ENCODE results near the gene THUMPD3.

The THUMPD3 gene

DNA sequence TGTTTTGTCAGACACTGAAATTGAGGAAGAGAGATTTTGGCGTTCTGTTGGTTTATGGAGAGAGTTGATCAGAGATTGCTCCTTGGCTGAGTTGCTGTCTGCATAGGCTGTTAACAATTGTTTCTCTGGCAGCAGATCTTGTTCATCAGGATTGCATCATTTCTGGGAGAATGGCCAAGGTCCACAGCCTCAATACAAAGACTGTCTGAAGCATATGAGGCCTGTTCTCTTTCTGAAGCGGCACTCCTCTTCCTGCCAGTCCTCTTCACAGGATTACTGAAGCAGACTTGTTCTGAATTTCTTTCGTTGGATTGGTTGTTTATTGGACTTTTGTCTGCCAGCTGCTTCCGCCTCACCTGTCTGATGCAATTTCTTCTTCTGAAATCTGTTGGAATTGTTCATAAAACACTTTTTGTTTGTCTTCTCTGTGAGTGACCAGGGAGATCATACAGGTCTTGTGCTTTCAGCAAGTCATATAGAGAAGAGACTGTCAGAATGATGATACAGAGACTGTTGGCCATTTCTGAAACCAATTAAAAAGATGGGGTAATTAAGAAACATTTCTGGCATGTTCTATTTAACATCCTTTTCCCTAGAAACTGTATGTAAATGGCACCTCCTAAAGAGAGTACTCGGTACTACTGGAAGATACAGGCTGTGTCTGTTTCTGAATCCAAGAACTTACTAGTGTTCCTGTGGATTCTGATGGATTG, 60.0 kb downstream of the THUMPD3 start:
- peak in 1 of 2 donors; percentile 57 for DNase-seq

DNA sequence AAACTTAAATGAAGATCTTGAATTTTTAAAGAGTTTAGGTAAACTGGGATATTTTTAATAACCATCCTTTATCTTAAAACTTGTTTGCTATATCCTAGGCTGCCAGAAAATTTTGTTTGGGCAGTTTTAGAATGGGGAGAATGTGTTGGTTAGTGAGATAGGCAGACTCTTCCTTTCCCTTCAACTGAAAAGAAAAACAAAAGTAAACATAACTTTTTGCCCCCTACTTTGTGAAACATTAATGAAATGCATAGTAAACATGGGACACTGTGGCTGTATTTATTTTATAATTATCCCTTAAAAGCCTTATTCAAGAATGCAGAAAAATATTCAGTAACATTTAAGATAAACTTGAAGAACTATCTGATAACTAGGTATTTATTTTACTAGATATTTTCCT, 65.6 kb downstream of the THUMPD3 start:
- no peak for DNase-seq

DNA sequence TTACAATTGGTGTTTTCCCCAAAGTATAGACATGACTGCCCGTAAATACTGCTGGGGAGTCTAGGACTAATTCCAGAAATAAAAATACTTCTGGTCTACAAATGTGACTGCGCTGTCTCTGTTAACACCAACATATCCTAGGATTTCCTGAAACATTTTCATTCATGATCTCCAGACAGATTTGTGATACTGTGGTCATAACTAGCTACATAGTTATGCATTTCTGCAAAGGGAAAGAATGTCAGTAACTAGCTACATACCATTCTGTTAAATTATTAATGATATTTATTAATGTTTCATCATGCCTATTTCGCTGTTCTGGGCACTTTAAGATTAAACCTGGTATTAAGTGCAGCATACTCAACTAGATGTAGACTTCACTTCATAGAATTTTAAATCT, 67.9 kb downstream of the THUMPD3 start:
- DNase-seq = no peak

DNA sequence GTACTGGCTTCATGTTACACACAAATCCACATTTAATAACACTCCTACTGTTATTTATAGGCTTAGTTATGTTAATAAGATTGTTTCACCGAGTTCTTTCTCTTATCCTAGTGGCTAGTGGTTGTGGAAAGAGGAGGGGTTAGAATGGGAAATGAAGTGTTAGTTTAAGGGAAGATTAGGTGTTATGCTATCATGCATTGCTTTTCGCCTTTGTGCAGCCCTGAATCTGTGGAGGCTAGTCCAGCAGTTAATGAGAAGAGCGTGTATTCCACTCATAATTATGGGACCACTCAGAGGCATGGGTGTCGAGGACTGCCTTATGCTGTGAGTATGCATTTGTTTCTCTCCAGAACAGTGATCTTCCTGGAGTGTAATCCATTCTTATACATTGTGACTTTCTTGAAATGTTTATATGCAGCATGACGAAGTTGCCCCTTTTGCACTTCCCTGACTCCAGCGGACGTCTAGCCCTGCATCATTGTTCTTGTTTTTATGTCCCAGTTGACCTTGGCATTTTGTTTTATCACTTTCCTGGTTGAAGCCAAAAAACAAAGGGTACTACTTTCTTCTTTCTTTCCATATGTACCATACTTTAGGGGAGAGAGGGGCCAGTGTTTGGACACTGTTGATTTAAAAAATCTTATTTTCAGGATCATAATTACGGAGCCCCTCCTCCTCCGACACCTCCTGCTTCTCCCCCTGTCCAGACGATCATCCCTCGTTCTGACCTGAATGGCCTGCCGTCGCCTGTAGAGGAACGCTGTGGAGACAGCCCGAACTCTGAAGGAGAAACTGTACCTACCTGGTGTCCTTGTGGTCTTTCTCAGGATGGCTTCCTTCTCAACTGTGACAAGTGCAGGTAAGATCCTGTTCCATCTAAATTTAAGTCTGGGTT, 71.0 kb downstream of the THUMPD3 start:
- no peak for DNase-seq

DNA sequence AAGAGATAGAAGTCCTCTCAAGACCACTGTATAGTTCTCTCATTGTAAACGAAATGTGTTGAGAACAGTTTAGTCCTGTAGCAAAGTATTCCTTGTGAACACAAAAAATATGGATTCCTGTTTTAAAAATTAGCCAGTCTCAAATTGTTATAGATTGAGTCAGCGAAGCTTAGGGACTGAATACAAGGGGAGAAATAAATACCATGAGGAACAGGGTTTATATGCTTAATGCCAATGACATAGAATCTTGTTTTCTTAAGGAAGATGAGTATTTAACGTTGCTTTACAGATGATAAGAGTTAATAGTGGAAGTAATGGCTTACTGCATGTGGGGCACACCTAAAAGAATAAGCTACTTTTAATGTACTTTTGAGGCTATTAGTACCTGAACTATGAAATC, 72.5 kb downstream of the THUMPD3 start:
- no peak for DNase-seq
